Spleen (tissue), 7 donors: Measurements from ENCODE around the gene ST6GALNAC3.

Source experiments
- CTCF ChIP-seq, 11 experiments: fragments of 200-600 bp in 7 of 11; fragments of 450-650 bp in 4 of 11; sonication (generic) in 4 of 11; IDR thresholded peaks in 8 of 11; conservative IDR thresholded peaks in 3 of 11; 1 replicate in 7 of 11; 2 replicates in 4 of 11; pipeline versions ENCODE4 v1.4.0 to v1.8.0; 2016 to 2021; ENCODE audit warnings: antibody characterized with exemption in 11 of 11, inconsistent platforms in 4 of 11, mild to moderate bottlenecking in 1 of 11
- POLR2A ChIP-seq, 3 donors: fragments of 450-650 bp; IDR thresholded peaks; one replicate each; pipeline ENCODE4 v1.5.1; 2017; ENCODE audit warnings: antibody characterized with exemption in 3 of 3, mild to moderate bottlenecking in 1 of 3
- donor health status: DM: no; HTN: no; CAD: no; lungs with moderate emphysema.
- donor health status: DM: no; HTN: no; CAD: no.
- donor health status: DM: no; HTN: no; CAD: no.

- TF ChIP-seq CTCF (IDR thresholded peaks at IDR 0.05 in 8 of 11, conservative IDR thresholded peaks at IDR 0.05 in 3 of 11) (no peak), POLR2A (IDR thresholded peaks at IDR 0.05) (no peak)
Observed at GRCh38 chr1:76639181-76639580, 564.6 kb downstream of the ST6GALNAC3 start.
